DND-41 (cell line): ENCODE data around the gene DDX25.

Experiments
- ATAC-seq: fragments of 200-7000 bp; cut with Tn5 transposase; 3 replicates; pipeline ENCODE4 v1.9.1; 2021; ENCODE audit warnings: low read depth; ENCODE audit not compliant: insufficient read depth
- DNase-seq: peaks from one replicate; pipeline ENCODE4 v3.0.0-alpha.2; 2020
- H2AFZ ChIP-seq: 2 replicates; pipeline ENCODE4 v1.6.0; 2012; ENCODE audit warnings: low read depth, low read length
- H3K27ac ChIP-seq: 2 replicates; pipeline ENCODE4 v1.5.1; 2012; ENCODE audit warnings: low read length, inconsistent platforms
- H3K27me3 ChIP-seq: fragments of 200-600 bp; sonication (generic); 2 replicates; pipeline ENCODE4 v1.6.0; 2012; ENCODE audit warnings: low read length, mild to moderate bottlenecking, inconsistent platforms; ENCODE audit not compliant: insufficient read depth, poor library complexity
- H3K36me3 ChIP-seq: 2 replicates; pipeline ENCODE4 v1.5.1; 2012; ENCODE audit warnings: low read length, inconsistent platforms; ENCODE audit not compliant: insufficient read depth
- H3K4me1 ChIP-seq: 2 replicates; pipeline ENCODE4 v1.5.1; 2012; ENCODE audit warnings: mild to moderate bottlenecking, low read length; ENCODE audit not compliant: insufficient read depth
- H3K4me2 ChIP-seq: 2 replicates; pipeline ENCODE4 v1.6.0; 2012; ENCODE audit warnings: mild to moderate bottlenecking, moderate library complexity, low read length, inconsistent platforms; ENCODE audit not compliant: insufficient read depth
- H3K4me3 ChIP-seq, 2 experiments: fragments of 200-600 bp in 1 of 2; shearing (Covaris generic) in 1 of 2; 2 replicates each; pipeline ENCODE4 v1.5.1; 2012 to 2016; ENCODE audit warnings: inconsistent platforms in 2 of 2, low read length in 2 of 2, mild to moderate bottlenecking in 2 of 2, low read depth in 1 of 2, moderate library complexity in 1 of 2
- H3K79me2 ChIP-seq: 2 replicates; pipeline ENCODE4 v1.6.0; 2012; ENCODE audit warnings: low read length, inconsistent platforms; ENCODE audit not compliant: insufficient read depth
- H3K9ac ChIP-seq: 2 replicates; pipeline ENCODE4 v1.6.0; 2012; ENCODE audit warnings: low read depth, mild to moderate bottlenecking, inconsistent platforms, low read length, moderate library complexity
- H3K9me3 ChIP-seq: 2 replicates; pipeline ENCODE4 v1.5.1; 2012; ENCODE audit warnings: low read length, moderate library complexity, mild to moderate bottlenecking, inconsistent platforms; ENCODE audit not compliant: insufficient read depth, severe bottlenecking
- H4K20me1 ChIP-seq: 2 replicates; pipeline ENCODE4 v1.6.0; 2012; ENCODE audit warnings: low read length; ENCODE audit not compliant: insufficient read depth
- EZH2 ChIP-seq: IDR thresholded peaks from 3 replicates; pipeline ENCODE4 v1.6.1; 2012; ENCODE audit warnings: borderline replicate concordance, low read depth, mild to moderate bottlenecking, moderate library complexity, low read length, inconsistent platforms; ENCODE audit not compliant: severe bottlenecking
- TF ChIP-seq, protein P1 (sequence below): IDR thresholded peaks from 2 replicates; pipeline ENCODE4 v1.5.1; 2012; ENCODE audit warnings: borderline replicate concordance, low read length, moderate library complexity, mild to moderate bottlenecking; ENCODE audit not compliant: poor library complexity, severe bottlenecking; ENCODE audit errors: extremely low read depth

The DDX25 gene

DNA sequence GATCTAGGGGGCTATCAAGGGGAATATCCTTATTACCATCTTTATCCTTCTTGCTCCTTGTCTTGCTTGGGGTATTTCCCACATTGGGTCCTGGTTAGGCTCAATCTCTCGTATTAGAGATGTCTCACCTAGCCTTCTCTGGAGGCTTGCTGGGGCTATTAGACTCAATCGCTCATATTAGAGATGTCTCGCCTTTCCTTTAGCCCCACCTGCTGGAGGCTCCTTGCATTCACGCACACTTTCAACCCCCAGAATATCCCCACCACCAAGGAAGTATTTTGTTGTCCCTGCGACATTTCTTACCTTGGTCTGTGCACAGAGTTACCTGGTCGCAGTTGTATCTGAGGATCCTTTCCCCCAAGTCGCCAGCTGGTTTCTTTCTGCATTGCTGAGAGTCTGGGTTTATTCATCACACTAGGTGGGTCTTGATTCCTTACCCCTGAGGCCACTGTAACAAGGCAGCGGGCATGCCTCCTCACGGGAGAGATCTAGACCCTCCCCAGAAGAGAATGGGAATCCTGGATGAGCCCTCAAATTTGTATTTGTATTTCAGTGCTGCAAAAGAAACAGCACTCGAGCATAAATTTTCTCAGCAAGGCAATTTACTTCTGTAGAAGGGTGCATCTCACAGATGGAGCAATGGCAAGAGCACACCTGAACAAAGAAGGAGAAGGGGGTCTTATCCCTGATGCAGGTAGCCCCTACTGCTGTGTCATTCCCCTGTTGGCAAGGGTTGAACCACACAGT is 32.7 kb upstream of the DDX25 start:
- H3K27me3 ChIP-seq = no peaks in the 10 kb centered on the region
- ATAC-seq = peak; percentile 82
- no peak overlapping the region for H3K4me3 ChIP-seq
- H3K4me1 ChIP-seq = no peaks in the 10 kb centered on the region
- H3K36me3 ChIP-seq = no peaks in the 10 kb centered on the region
- H3K4me2 ChIP-seq = no peak overlapping the region
- TF ChIP-seq EZH2 = no peak
- TF ChIP-seq, protein P1, sequence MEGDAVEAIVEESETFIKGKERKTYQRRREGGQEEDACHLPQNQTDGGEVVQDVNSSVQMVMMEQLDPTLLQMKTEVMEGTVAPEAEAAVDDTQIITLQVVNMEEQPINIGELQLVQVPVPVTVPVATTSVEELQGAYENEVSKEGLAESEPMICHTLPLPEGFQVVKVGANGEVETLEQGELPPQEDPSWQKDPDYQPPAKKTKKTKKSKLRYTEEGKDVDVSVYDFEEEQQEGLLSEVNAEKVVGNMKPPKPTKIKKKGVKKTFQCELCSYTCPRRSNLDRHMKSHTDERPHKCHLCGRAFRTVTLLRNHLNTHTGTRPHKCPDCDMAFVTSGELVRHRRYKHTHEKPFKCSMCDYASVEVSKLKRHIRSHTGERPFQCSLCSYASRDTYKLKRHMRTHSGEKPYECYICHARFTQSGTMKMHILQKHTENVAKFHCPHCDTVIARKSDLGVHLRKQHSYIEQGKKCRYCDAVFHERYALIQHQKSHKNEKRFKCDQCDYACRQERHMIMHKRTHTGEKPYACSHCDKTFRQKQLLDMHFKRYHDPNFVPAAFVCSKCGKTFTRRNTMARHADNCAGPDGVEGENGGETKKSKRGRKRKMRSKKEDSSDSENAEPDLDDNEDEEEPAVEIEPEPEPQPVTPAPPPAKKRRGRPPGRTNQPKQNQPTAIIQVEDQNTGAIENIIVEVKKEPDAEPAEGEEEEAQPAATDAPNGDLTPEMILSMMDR = peak; percentile 85
- H2AFZ ChIP-seq = no peak overlapping the region
- H3K9me3 ChIP-seq = no peaks in the 10 kb centered on the region
- H3K27ac ChIP-seq = no peak overlapping the region
- no peak overlapping the region for H3K9ac ChIP-seq
- H4K20me1 ChIP-seq = no peaks in the 10 kb centered on the region
- peak; percentile 61 for DNase-seq
- H3K79me2 ChIP-seq = no peaks in the 10 kb centered on the region

DNA sequence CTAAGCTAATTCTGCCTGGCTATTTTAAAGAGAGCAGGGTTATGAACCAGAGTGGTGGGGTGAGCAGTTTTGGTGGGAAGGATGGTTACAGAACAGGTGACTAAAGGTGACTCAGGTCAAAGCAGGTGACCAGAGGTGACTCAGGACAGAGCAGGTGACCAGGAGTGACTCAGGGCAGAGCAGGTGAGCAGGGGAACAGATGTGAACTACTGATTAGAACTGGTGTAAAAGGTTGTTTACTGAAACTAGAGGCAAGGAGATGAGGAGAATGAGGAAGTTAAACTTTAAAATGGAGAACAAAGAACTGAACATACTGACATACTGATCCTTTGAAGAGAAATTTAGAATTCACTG is 32.2 kb upstream of the DDX25 start:
- no peak overlapping the region for H3K9ac ChIP-seq
- no peak for ATAC-seq
- no peak for DNase-seq
- no peak overlapping the region for H3K4me3 ChIP-seq
- H3K4me1 ChIP-seq = no peaks in the 10 kb centered on the region
- no peaks in the 10 kb centered on the region for H3K79me2 ChIP-seq
- H3K36me3 ChIP-seq = no peaks in the 10 kb centered on the region
- no peaks in the 10 kb centered on the region for H3K27me3 ChIP-seq
- H4K20me1 ChIP-seq = no peaks in the 10 kb centered on the region
- no peaks in the 10 kb centered on the region for H3K9me3 ChIP-seq
- no peak overlapping the region for H2AFZ ChIP-seq
- H3K4me2 ChIP-seq = no peak overlapping the region
- H3K27ac ChIP-seq = no peak overlapping the region
- TF ChIP-seq EZH2 = no peak
- TF ChIP-seq, protein P1 = no peak

DNA sequence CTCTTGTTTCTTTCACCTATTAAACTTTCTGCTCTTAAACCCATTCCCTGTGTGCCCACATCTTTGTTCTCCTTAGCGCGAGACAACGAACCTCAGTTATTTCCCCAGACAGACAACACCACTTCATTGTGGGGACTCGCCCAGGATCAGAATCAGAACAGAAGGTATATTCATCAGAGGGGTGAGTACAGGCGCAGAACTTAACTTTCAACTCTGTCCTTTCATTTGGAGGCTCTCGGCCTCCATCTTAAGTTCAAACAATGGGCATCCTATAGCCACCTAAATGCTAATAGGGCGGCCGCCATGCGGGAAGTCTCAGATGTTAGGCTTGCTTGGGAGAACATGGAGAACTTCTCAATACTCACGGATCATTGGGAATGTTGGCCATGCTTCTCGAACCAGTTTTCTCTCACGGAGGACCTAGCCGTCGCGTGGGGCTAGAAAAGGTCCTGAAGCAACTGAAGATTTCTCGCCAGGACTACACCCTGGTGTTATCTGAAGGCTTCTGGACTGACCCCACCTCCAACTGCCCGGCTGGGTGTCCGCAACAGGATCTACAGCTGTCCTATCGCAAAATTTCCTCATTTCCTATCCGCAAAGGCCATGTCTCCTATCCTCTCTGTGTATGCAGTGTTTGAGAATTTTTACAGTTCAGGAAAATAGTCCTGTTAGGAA is 30.3 kb upstream of the DDX25 start:
- TF ChIP-seq, protein P1 = no peak
- TF ChIP-seq EZH2 = no peak
- Histone ChIP-seq H2AFZ (no peak overlapping the region), H3K9ac (no peak overlapping the region)

More for the DNA sequence above, 30.3 kb upstream of the DDX25 start:
- no peak overlapping the region for H3K4me3 ChIP-seq
- H3K36me3 ChIP-seq = no peaks in the 10 kb centered on the region
- no peaks in the 10 kb centered on the region for H4K20me1 ChIP-seq
- ATAC-seq (no peak), DNase-seq (no peak)
- no peaks in the 10 kb centered on the region for H3K9me3 ChIP-seq
- no peaks in the 10 kb centered on the region for H3K79me2 ChIP-seq
- no peak overlapping the region for H3K4me2 ChIP-seq
- no peaks in the 10 kb centered on the region for H3K4me1 ChIP-seq
- H3K27me3 ChIP-seq = no peaks in the 10 kb centered on the region
- H3K27ac ChIP-seq = no peak overlapping the region
